Loucy (cell line): ENCODE data around the gene YAP1.

Source experiments
- CTCF ChIP-seq: fragments of 200-600 bp; sonication (generic); conservative IDR thresholded peaks from 2 replicates; pipeline ENCODE4 v1.5.1; 2014; ENCODE audit warnings: mild to moderate bottlenecking, antibody characterized with exemption, low read length
- EZH2phosphoT487 ChIP-seq: fragments of 200-600 bp; IDR thresholded peaks from 2 replicates; pipeline ENCODE4 v1.6.1; 2018; ENCODE audit warnings: antibody characterized with exemption, mild to moderate bottlenecking, moderate library complexity, borderline replicate concordance

GRCh38 chr11:102272047-102272824, 162.0 kb downstream of the YAP1 start:
- no peak for TF ChIP-seq CTCF
- no peak for TF ChIP-seq EZH2phosphoT487
